GM23338 (cell line): ENCODE results near the gene ARAP1. TPM values are rescaled to one million over a fixed set of nuclear protein-coding genes. Genes with fewer than 3 reads are reported as not detected.

ENCODE experiments used
- CREB1 ChIP-seq: fragments of 250-450 bp; sonication (Bioruptor Pico); IDR thresholded peaks from 2 replicates; pipeline ENCODE4 v1.5.0; 2020; ENCODE audit warnings: low read depth, mild to moderate bottlenecking, moderate library complexity
- JUNB ChIP-seq: IDR thresholded peaks from one replicate; pipeline ENCODE4 v1.6.1; 2016; ENCODE audit warnings: antibody characterized with exemption; ENCODE audit not compliant: unreplicated experiment
- NANOG ChIP-seq: IDR thresholded peaks from 2 replicates; pipeline ENCODE4 v1.6.1; 2016; ENCODE audit warnings: antibody characterized with exemption, borderline replicate concordance
- STAT1 ChIP-seq: IDR thresholded peaks from one replicate; pipeline ENCODE4 v1.6.1; 2016; ENCODE audit warnings: antibody characterized with exemption; ENCODE audit not compliant: unreplicated experiment
- ZNF331 ChIP-seq: fragments of 250-450 bp; sonication (Bioruptor Pico); IDR thresholded peaks from 2 replicates; pipeline ENCODE4 v1.5.0; 2020; ENCODE audit warnings: low read depth, mild to moderate bottlenecking, moderate library complexity
- polyA plus RNA-seq: library from polyadenylated mRNA; unstranded; fragments of >200 nt; fragmentation: Nextera tagmentation; extraction: Ambion mirVana; gene quantifications from 2 replicates; pipeline ENCODE4 v1.2.1, GENCODE V29; 2016
- total RNA-seq: library from RNA; depleted of rRNA; stranded (reverse); fragments of >200 nt; shearing (Covaris generic); gene quantifications from 2 replicates; pipeline ENCODE4 v1.2.3, GENCODE V29; 2014
- TF ChIP-seq, protein P1 (sequence below): fragments of 250-450 bp; sonication (Bioruptor Pico); IDR thresholded peaks from 2 replicates; pipeline ENCODE4 v1.5.0; 2020; ENCODE audit warnings: mild to moderate bottlenecking, moderate library complexity
- TF ChIP-seq, protein P2 (sequence below), 2 experiments: fragments of 200-600 bp in 1 of 2; sonication (generic) in 1 of 2; conservative IDR thresholded peaks; 2 replicates each; pipeline versions ENCODE4 v1.5.1 to v1.6.1; 2016 to 2017; ENCODE audit warnings: antibody characterized with exemption in 2 of 2, low read depth in 2 of 2, mild to moderate bottlenecking in 2 of 2, moderate library complexity in 1 of 2

The ARAP1 gene
- total and polyA plus RNA-seq, 2 experiments from 2014 or later, result 24.5 to 116 TPM

DNA sequence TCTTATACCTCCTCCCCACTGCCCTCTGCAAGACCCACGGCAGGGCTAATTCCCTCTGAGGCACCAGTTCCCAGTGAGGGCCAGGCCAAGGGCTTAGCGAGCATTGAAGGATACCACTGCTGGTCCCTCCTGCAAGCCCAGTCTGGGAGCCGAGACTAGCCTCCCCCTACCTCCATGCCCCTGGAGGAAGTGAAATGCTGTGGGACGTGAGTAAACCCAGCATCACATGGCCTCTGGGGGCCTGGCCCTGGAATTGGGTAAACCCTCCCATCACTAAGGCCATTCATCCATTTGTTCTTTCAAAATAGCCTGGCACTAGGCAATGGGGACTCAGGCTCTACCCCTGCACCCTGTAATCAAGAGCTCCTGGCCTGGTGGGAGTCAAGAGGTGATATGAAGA, 24.7 kb downstream of the ARAP1 start (continued):
- TF ChIP-seq, protein P1, sequence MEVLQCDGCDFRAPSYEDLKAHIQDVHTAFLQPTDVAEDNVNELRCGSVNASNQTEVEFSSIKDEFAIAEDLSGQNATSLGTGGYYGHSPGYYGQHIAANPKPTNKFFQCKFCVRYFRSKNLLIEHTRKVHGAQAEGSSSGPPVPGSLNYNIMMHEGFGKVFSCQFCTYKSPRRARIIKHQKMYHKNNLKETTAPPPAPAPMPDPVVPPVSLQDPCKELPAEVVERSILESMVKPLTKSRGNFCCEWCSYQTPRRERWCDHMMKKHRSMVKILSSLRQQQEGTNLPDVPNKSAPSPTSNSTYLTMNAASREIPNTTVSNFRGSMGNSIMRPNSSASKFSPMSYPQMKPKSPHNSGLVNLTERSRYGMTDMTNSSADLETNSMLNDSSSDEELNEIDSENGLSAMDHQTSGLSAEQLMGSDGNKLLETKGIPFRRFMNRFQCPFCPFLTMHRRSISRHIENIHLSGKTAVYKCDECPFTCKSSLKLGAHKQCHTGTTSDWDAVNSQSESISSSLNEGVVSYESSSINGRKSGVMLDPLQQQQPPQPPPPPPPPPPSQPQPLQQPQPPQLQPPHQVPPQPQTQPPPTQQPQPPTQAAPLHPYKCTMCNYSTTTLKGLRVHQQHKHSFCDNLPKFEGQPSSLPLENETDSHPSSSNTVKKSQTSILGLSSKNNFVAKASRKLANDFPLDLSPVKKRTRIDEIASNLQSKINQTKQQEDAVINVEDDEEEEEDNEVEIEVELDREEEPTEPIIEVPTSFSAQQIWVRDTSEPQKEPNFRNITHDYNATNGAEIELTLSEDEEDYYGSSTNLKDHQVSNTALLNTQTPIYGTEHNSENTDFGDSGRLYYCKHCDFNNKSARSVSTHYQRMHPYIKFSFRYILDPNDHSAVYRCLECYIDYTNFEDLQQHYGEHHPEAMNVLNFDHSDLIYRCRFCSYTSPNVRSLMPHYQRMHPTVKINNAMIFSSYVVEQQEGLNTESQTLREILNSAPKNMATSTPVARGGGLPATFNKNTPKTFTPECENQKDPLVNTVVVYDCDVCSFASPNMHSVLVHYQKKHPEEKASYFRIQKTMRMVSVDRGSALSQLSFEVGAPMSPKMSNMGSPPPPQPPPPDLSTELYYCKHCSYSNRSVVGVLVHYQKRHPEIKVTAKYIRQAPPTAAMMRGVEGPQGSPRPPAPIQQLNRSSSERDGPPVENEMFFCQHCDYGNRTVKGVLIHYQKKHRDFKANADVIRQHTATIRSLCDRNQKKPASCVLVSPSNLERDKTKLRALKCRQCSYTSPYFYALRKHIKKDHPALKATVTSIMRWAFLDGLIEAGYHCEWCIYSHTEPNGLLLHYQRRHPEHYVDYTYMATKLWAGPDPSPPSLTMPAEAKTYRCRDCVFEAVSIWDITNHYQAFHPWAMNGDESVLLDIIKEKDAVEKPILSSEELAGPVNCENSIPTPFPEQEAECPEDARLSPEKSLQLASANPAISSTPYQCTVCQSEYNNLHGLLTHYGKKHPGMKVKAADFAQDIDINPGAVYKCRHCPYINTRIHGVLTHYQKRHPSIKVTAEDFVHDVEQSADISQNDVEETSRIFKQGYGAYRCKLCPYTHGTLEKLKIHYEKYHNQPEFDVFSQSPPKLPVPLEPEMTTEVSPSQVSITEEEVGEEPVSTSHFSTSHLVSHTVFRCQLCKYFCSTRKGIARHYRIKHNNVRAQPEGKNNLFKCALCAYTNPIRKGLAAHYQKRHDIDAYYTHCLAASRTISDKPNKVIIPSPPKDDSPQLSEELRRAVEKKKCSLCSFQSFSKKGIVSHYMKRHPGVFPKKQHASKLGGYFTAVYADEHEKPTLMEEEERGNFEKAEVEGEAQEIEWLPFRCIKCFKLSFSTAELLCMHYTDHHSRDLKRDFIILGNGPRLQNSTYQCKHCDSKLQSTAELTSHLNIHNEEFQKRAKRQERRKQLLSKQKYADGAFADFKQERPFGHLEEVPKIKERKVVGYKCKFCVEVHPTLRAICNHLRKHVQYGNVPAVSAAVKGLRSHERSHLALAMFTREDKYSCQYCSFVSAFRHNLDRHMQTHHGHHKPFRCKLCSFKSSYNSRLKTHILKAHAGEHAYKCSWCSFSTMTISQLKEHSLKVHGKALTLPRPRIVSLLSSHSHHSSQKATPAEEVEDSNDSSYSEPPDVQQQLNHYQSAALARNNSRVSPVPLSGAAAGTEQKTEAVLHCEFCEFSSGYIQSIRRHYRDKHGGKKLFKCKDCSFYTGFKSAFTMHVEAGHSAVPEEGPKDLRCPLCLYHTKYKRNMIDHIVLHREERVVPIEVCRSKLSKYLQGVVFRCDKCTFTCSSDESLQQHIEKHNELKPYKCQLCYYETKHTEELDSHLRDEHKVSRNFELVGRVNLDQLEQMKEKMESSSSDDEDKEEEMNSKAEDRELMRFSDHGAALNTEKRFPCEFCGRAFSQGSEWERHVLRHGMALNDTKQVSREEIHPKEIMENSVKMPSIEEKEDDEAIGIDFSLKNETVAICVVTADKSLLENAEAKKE (CRISPR knock-in tag), result no peak
- TF ChIP-seq JUNB (no peak), STAT1 (no peak), ZNF331 (no peak), NANOG (no peak), CREB1 (no peak)
- TF ChIP-seq, protein P2, sequence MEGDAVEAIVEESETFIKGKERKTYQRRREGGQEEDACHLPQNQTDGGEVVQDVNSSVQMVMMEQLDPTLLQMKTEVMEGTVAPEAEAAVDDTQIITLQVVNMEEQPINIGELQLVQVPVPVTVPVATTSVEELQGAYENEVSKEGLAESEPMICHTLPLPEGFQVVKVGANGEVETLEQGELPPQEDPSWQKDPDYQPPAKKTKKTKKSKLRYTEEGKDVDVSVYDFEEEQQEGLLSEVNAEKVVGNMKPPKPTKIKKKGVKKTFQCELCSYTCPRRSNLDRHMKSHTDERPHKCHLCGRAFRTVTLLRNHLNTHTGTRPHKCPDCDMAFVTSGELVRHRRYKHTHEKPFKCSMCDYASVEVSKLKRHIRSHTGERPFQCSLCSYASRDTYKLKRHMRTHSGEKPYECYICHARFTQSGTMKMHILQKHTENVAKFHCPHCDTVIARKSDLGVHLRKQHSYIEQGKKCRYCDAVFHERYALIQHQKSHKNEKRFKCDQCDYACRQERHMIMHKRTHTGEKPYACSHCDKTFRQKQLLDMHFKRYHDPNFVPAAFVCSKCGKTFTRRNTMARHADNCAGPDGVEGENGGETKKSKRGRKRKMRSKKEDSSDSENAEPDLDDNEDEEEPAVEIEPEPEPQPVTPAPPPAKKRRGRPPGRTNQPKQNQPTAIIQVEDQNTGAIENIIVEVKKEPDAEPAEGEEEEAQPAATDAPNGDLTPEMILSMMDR (conservative IDR thresholded peaks at IDR 0.05; ENCODE audit: low read depth in 2 of 2), result no peak
